Hepatocyte (in vitro differentiated cells): ENCODE results near the gene CHD9. TPM values are rescaled to one million over a fixed set of nuclear protein-coding genes. Genes with fewer than 3 reads are reported as not detected.

Source experiments
- DNase-seq: peaks from one replicate; pipeline ENCODE4 v3.0.0-alpha.2; 2016; ENCODE audit warnings: low spot score
- H2AFZ ChIP-seq: fragments of 200-600 bp; sonication (generic); 2 replicates; pipeline ENCODE4 v1.6.0; 2016; ENCODE audit warnings: antibody characterized with exemption, mild to moderate bottlenecking
- H3K27ac ChIP-seq: fragments of 200-600 bp; sonication (generic); 2 replicates; pipeline ENCODE4 v1.5.1; 2016; ENCODE audit warnings: mild to moderate bottlenecking
- H3K27me3 ChIP-seq: fragments of 200-600 bp; sonication (generic); 2 replicates; pipeline ENCODE4 v1.6.1; 2016
- H3K36me3 ChIP-seq: fragments of 200-600 bp; sonication (generic); replicated peaks from 2 replicates; pipeline ENCODE4 v1.5.1; 2016; ENCODE audit warnings: low read depth; ENCODE audit not compliant: insufficient read depth
- H3K4me1 ChIP-seq: fragments of 200-600 bp; sonication (generic); 2 replicates; pipeline ENCODE4 v1.5.1; 2016; ENCODE audit warnings: mild to moderate bottlenecking, moderate library complexity; ENCODE audit not compliant: insufficient read depth
- H3K4me2 ChIP-seq: fragments of 200-600 bp; sonication (generic); 2 replicates; pipeline ENCODE4 v1.6.0; 2016
- H3K4me3 ChIP-seq: fragments of 200-600 bp; sonication (generic); 2 replicates; pipeline ENCODE4 v1.5.1; 2016; ENCODE audit warnings: mild to moderate bottlenecking
- H3K79me2 ChIP-seq: fragments of 200-600 bp; sonication (generic); 2 replicates; pipeline ENCODE4 v1.6.0; 2017; ENCODE audit warnings: mild to moderate bottlenecking
- H3K9me2 ChIP-seq: fragments of 200-600 bp; sonication (generic); replicated peaks from 2 replicates; pipeline ENCODE4 v1.6.0; 2017; ENCODE audit warnings: mild to moderate bottlenecking; ENCODE audit not compliant: insufficient read depth
- H3K9me3 ChIP-seq: fragments of 200-600 bp; sonication (generic); 2 replicates; pipeline ENCODE4 v1.5.1; 2016; ENCODE audit warnings: low read depth, mild to moderate bottlenecking
- H4K20me1 ChIP-seq: fragments of 200-600 bp; sonication (generic); 2 replicates; pipeline ENCODE4 v1.6.0; 2016; ENCODE audit warnings: mild to moderate bottlenecking; ENCODE audit not compliant: insufficient read depth, poor library complexity, severe bottlenecking
- EZH2 ChIP-seq: fragments of 200-600 bp; sonication (generic); IDR thresholded peaks from 2 replicates; pipeline ENCODE4 v1.6.1; 2016; ENCODE audit warnings: antibody characterized with exemption, mild to moderate bottlenecking, borderline replicate concordance
- EZH2phosphoT487 ChIP-seq: fragments of 200-600 bp; sonication (generic); IDR thresholded peaks from one replicate; pipeline ENCODE4 v1.6.1; 2018; ENCODE audit warnings: antibody characterized with exemption, mild to moderate bottlenecking, low read depth, moderate library complexity; ENCODE audit not compliant: unreplicated experiment, severe bottlenecking
- WGBS: methylation state at CpG from one replicate; pipeline ENCODE4 v1.1.6; 2016; ENCODE audit warnings: low lambda C conversion rate; ENCODE audit errors: missing lambda C conversion rate; 5-methylcytosine and 5-hydroxymethylcytosine counted together
- polyA plus RNA-seq: library from polyadenylated mRNA; unstranded; fragments of >200 nt; fragmentation: Nextera tagmentation; extraction: Ambion mirVana; gene quantifications from 2 replicates; pipeline ENCODE4 v1.2.1, GENCODE V29; 2016
- total RNA-seq: library from RNA; depleted of rRNA; stranded (reverse); fragments of >200 nt; gene quantifications from 2 replicates; pipeline ENCODE4 v1.2.3, GENCODE V29; 2014
- TF ChIP-seq, protein P1 (sequence below): fragments of 200-600 bp; sonication (generic); IDR thresholded peaks from 2 replicates; pipeline ENCODE4 v1.5.1; 2016; ENCODE audit warnings: antibody characterized with exemption, mild to moderate bottlenecking; ENCODE audit not compliant: poor library complexity

Gene CHD9
- total and polyA plus RNA-seq, 2 experiments from 2014 or later: 54.9 to 68.2 TPM

GRCh38 chr16:53097190-53097589 is 42.4 kb downstream of the CHD9 start:
- no peaks in the 10 kb centered on the region for H3K27me3 ChIP-seq
- H3K36me3 ChIP-seq: no peaks in the 10 kb centered on the region
- H3K79me2 ChIP-seq: peaks cover 51% of the 10 kb centered on the region
- TF ChIP-seq EZH2 (no peak), EZH2phosphoT487 (no peak)
- TF ChIP-seq, protein P1, sequence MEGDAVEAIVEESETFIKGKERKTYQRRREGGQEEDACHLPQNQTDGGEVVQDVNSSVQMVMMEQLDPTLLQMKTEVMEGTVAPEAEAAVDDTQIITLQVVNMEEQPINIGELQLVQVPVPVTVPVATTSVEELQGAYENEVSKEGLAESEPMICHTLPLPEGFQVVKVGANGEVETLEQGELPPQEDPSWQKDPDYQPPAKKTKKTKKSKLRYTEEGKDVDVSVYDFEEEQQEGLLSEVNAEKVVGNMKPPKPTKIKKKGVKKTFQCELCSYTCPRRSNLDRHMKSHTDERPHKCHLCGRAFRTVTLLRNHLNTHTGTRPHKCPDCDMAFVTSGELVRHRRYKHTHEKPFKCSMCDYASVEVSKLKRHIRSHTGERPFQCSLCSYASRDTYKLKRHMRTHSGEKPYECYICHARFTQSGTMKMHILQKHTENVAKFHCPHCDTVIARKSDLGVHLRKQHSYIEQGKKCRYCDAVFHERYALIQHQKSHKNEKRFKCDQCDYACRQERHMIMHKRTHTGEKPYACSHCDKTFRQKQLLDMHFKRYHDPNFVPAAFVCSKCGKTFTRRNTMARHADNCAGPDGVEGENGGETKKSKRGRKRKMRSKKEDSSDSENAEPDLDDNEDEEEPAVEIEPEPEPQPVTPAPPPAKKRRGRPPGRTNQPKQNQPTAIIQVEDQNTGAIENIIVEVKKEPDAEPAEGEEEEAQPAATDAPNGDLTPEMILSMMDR: no peak
- H3K4me1 ChIP-seq: peaks cover 37% of the 10 kb centered on the region
- DNase-seq: no peak
- no peaks in the 10 kb centered on the region for H4K20me1 ChIP-seq
- H3K9me3 ChIP-seq: no peaks in the 10 kb centered on the region
- H3K27ac ChIP-seq: no peak overlapping the region
- H3K4me3 ChIP-seq: no peak overlapping the region
- 79% methylated on average over 4 of the region's 4 CpGs for WGBS
- no peaks in the 10 kb centered on the region for H3K9me2 ChIP-seq
- H3K4me2 ChIP-seq: no peak overlapping the region
- H2AFZ ChIP-seq: no peak overlapping the region

- no peak overlapping the region for H2AFZ ChIP-seq
- H3K79me2 ChIP-seq: peaks cover 47% of the 10 kb centered on the region
- H3K4me2 ChIP-seq: peak overlapping the region; percentile 68
- H3K9me3 ChIP-seq: no peaks in the 10 kb centered on the region
- WGBS: 51% methylated on average over 16 of the region's 16 CpGs
- no peaks in the 10 kb centered on the region for H4K20me1 ChIP-seq
- no peaks in the 10 kb centered on the region for H3K9me2 ChIP-seq
- DNase-seq: peak; percentile 81
- H3K4me1 ChIP-seq: peaks cover 32% of the 10 kb centered on the region
- no peaks in the 10 kb centered on the region for H3K27me3 ChIP-seq
- no peaks in the 10 kb centered on the region for H3K36me3 ChIP-seq
- peak overlapping the region; percentile 97 for H3K27ac ChIP-seq
- TF ChIP-seq, protein P1: no peak
- TF ChIP-seq EZH2phosphoT487: no peak
- no peak for TF ChIP-seq EZH2
- H3K4me3 ChIP-seq: no peak overlapping the region
Observed at GRCh38 chr16:53098526-53099317, 43.9 kb downstream of the CHD9 start.

DNA sequence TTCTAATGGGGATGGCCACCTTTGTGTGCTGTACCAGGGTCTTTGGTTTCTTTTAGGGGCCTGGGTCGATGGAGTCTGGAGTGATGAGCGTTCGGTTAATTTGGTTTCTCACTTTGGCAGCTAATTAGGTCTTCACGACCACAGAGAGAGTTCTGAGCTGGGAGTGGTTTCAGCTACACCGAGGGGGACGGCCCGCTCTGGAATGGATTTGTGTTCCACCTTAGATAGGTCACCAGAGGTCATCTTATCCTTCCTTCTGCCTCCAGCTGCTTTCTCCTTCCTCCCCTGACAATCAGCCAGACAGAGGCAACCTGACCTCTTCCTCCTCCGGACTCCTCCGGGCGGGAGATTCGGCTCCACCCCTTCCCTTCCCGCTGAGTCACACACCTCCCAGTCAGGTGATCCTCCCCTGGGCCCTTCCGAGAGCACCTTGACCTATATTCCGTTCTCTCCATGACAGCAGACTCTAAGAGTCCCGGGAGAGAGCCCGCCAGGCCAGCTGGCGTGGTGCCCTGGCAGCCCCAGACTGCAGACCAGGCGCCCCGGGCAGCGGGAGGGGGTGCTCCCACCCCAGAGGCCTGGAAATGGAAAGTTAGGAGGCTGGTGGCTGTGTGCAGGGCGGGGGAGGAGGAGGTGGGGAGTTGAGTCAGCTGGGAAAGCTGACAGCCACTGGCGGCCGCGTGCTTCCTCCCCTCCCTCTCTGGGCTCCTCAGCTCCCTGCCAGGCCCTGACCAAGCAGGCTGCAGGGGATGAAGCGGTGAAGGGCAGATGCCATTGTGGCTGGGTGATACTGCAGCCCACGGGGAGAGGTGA is 44.7 kb downstream of the CHD9 start:
- H3K9me2 ChIP-seq: no peaks in the 10 kb centered on the region
- H3K27me3 ChIP-seq: no peaks in the 10 kb centered on the region
- no peaks in the 10 kb centered on the region for H4K20me1 ChIP-seq
- H3K27ac ChIP-seq: peak overlapping the region; percentile 97
- peak overlapping the region; percentile 68 for H3K4me2 ChIP-seq
- 12% methylated on average over 22 of the region's 26 CpGs for WGBS
- DNase-seq: peak; percentile 94
- peaks cover 52% of the 10 kb centered on the region for H3K79me2 ChIP-seq
- TF ChIP-seq EZH2 (no peak), EZH2phosphoT487 (no peak)
- TF ChIP-seq, protein P1: no peak
- H3K4me1 ChIP-seq: peaks cover 27% of the 10 kb centered on the region
- H3K9me3 ChIP-seq: no peaks in the 10 kb centered on the region
- peak overlapping the region; percentile 2 for H2AFZ ChIP-seq
- H3K36me3 ChIP-seq: no peaks in the 10 kb centered on the region
- H3K4me3 ChIP-seq: peak overlapping the region; percentile 1
